Inflammatory macrophage treated with lipopolysaccharide for 4 hours (primary cell): ENCODE data around the gene ENGASE.

Source experiments
- DNase-seq: peaks from one replicate; pipeline ENCODE4 v3.0.0-alpha.2; 2020

ENGASE gene

GRCh38 chr17:79095345-79096055 is 20.9 kb downstream of the ENGASE start:
- DNase-seq: no peak

- no peak for DNase-seq
These were observed 21.9 kb downstream of the ENGASE start for GRCh38 chr17:79096477-79096876.

GRCh38 chr17:79097226-79098055 is 22.8 kb downstream of the ENGASE start:
- DNase-seq: no peak

GRCh38 chr17:79098282-79098867 is 23.8 kb downstream of the ENGASE start:
- no peak for DNase-seq

DNA sequence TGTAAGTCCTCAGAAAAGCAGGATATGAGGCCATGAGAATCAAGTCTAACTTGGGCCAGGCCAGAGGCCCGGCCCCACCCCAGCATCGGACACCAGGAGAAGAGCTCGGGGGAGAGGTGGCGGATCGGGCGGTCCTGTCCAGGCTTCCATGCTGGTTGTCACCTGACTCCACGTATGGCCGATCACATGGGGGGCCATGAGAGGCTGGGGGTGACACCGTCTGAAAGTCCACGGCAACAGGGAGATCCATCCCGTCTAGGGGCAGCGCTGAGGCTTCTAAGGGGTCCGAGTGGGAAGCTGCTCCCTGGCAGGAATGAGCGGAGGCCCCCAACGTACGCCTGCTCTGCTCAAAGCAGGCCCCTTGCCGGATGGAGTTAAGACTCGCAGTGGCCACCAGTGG is 25.8 kb downstream of the ENGASE start:
- no peak for DNase-seq

GRCh38 chr17:79101111-79101673 is 26.6 kb downstream of the ENGASE start:
- no peak for DNase-seq

GRCh38 chr17:79102214-79102613 is 27.6 kb downstream of the ENGASE start:
- DNase-seq: no peak

- DNase-seq: no peak
These were observed 30.4 kb downstream of the ENGASE start for GRCh38 chr17:79104898-79105600.

GRCh38 chr17:79105937-79106336 is 31.3 kb downstream of the ENGASE start:
- DNase-seq: no peak

DNA sequence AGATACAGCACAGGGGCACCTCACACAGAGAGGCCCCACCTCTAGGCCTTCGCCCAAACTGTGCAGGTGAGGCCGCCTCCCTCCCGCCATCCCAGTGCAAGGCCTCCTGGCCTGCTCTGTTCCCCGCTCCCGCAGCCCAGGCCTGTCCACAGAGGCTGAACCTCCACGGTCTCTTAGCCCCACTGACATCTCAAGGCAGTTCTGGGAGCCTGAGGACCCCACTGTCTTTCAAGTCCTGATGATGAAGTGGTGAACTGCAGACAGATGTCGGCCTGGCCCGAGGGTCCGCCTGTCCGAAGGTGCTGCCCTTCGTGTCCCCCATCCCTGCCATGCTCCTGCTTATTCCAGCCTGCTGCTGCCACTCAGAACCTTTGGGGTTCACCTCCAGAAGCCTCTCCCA is 32.3 kb downstream of the ENGASE start:
- no peak for DNase-seq

- no peak for DNase-seq
These were observed 33.0 kb downstream of the ENGASE start for GRCh38 chr17:79107499-79108231.

- no peak for DNase-seq
These were observed 33.7 kb downstream of the ENGASE start for GRCh38 chr17:79108232-79108850.

- no peak for DNase-seq
These were observed 34.2 kb downstream of the ENGASE start for GRCh38 chr17:79108870-79109269.

DNA sequence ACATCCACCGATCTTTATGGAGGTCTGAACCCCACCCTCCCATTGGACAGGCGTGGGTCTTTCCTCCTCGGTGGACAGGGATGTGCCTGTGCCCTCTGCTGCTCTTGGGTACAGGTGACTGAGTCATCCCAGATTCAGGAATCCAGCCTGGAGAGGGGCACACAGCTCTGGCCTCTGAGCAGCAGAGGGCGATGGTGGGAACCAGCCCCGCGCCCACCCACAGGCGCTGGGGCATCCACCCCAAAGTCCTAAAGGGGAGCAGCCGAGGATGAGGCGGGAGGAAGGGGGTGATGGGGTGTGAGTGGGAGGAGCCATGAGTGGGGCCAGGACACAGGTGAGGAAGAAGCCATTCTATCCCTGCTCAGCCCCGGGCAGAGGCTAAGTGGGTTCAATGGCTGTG is 35.0 kb downstream of the ENGASE start:
- no peak for DNase-seq

- DNase-seq: no peak
These were observed 36.5 kb downstream of the ENGASE start for GRCh38 chr17:79111097-79111496.

- DNase-seq: no peak
These were observed 37.8 kb downstream of the ENGASE start for GRCh38 chr17:79112471-79112870.

- no peak for DNase-seq
These were observed 39.3 kb downstream of the ENGASE start for GRCh38 chr17:79113699-79114457.

- no peak for DNase-seq
These were observed 40.1 kb downstream of the ENGASE start for GRCh38 chr17:79114458-79115301.

GRCh38 chr17:79115487-79115886 is 40.9 kb downstream of the ENGASE start:
- DNase-seq: no peak
